SK-MEL-5 (cell line): ENCODE measurements around the gene TMPRSS3. TPM values are rescaled to one million over a fixed set of nuclear protein-coding genes. Genes with fewer than 3 reads are reported as not detected.

Experiments used
- DNase-seq: peaks from one replicate; pipeline ENCODE4 v3.0.0-alpha.2; 2016; ENCODE audit warnings: low read depth, low spot score
- in situ Hi-C: cut with HindIII; loops from 2 replicates; pipeline ENCODE4 v1.10.0; 2016; ENCODE audit warnings: low sequenced_read_pairs, high pct_unique_total_duplicates, low pct_unique_long_range_greater_than_20kb
- total RNA-seq: library from RNA; depleted of rRNA; stranded (reverse); fragments of >200 nt; shearing (Covaris generic); gene quantifications from 2 replicates; pipeline ENCODE4 v1.2.3, GENCODE V29; 2014

Gene TMPRSS3
- total RNA-seq, 1 experiment from 2014 or later, result 0.34 TPM

GRCh38 chr21:42350927-42351426 lies 44.9 kb downstream of the TMPRSS3 start, which contains the start of gene TFF2:
Gene TFF2, minus strand, starts transcription at chr21:42350994. Its CDS starts 37 bp downstream, at chr21:42350957.
- no peak for DNase-seq
- in situ Hi-C loops, result no loop called here

- DNase-seq, result no peak
- in situ Hi-C loops, result no loop called here
These were observed 45.4 kb downstream of the TMPRSS3 start for GRCh38 chr21:42350318-42350910.

- DNase-seq, result no peak
- in situ Hi-C loops, result no loop called here
These were observed 46.2 kb downstream of the TMPRSS3 start for GRCh38 chr21:42349420-42350317.

GRCh38 chr21:42348762-42349161 lies 47.1 kb downstream of the TMPRSS3 start:
- in situ Hi-C loops, result no loop called here
- no peak for DNase-seq

- in situ Hi-C loops, result no loop called here
- no peak for DNase-seq
These were observed 48.1 kb downstream of the TMPRSS3 start for GRCh38 chr21:42347601-42348327.

- in situ Hi-C loops, result no loop called here
- no peak for DNase-seq
These were observed 48.8 kb downstream of the TMPRSS3 start for GRCh38 chr21:42346866-42347600.

GRCh38 chr21:42346441-42346840 lies 49.4 kb downstream of the TMPRSS3 start:
- no peak for DNase-seq
- in situ Hi-C loops, result no loop called here

- peak; percentile 37 for DNase-seq
- in situ Hi-C loops, result no loop called here
These were observed 51.2 kb downstream of the TMPRSS3 start for GRCh38 chr21:42344631-42345030.

GRCh38 chr21:42343963-42344510 lies 51.8 kb downstream of the TMPRSS3 start:
- in situ Hi-C loops, result no loop called here

GRCh38 chr21:42343556-42343955 lies 52.3 kb downstream of the TMPRSS3 start:
- no peak for DNase-seq
- in situ Hi-C loops, result no loop called here

More at GRCh38 chr21:42343963-42344510, 51.8 kb downstream of the TMPRSS3 start:
- DNase-seq, result no peak

GRCh38 chr21:42343101-42343500 lies 52.8 kb downstream of the TMPRSS3 start:
- in situ Hi-C loops, result no loop called here
- DNase-seq, result no peak

- in situ Hi-C loops, result no loop called here
- DNase-seq, result no peak
These were observed 53.9 kb downstream of the TMPRSS3 start for GRCh38 chr21:42341776-42342542.

- no peak for DNase-seq
- in situ Hi-C loops, result no loop called here
These were observed 55.4 kb downstream of the TMPRSS3 start for GRCh38 chr21:42340187-42341050.

GRCh38 chr21:42338729-42339715 lies 56.8 kb downstream of the TMPRSS3 start:
- DNase-seq, result no peak
- in situ Hi-C loops, result no loop called here
